MCF 10A (cell line): ENCODE data around the gene GUCY1A2. TPM values are rescaled to one million over a fixed set of nuclear protein-coding genes. Genes with fewer than 3 reads are reported as not detected.

Experiments used
- BruUV-seq: library from RNA; stranded (reverse); fragments of 400-500 nt; replicated peaks from 2 replicates; lab custom pipeline; 2021; lab: Mats Ljungman, UMichigan
- CTCF ChIA-PET: fragments of 300-600 bp; sonication (Branson Sonifier 250); formaldehyde crosslinking; extraction: SDS; loops from one replicate; lab custom pipeline; 2021; ENCODE audit warnings: antibody characterized with exemption, inconsistent platforms; lab: Yijun Ruan, JAX
- POLR2A ChIA-PET: fragments of 300-600, 350-650 bp; sonication (Branson Sonifier 250); formaldehyde crosslinking; extraction: SDS; loops from one replicate; lab custom pipeline; 2020; ENCODE audit warnings: antibody characterized with exemption, inconsistent platforms; lab: Yijun Ruan, JAX
- DNase-seq: peaks from one replicate; pipeline ENCODE4 v3.0.0-alpha.2; 2018; ENCODE audit not compliant: unreplicated experiment
- H3K27ac Mint-ChIP-seq: one replicate; pipeline ENCODE4 v1.8.0; 2022; ENCODE audit warnings: mild to moderate bottlenecking, low read depth, mixed read lengths; ENCODE audit not compliant: unreplicated experiment
- H3K27me3 Mint-ChIP-seq: one replicate; pipeline ENCODE4 v1.8.0; 2022; ENCODE audit warnings: mixed read lengths; ENCODE audit not compliant: insufficient read depth, unreplicated experiment
- H3K36me3 Mint-ChIP-seq: one replicate; pipeline ENCODE4 v1.8.0; 2022; ENCODE audit warnings: mild to moderate bottlenecking, moderate library complexity, mixed read lengths; ENCODE audit not compliant: insufficient read depth, unreplicated experiment
- H3K4me1 Mint-ChIP-seq: one replicate; pipeline ENCODE4 v1.8.0; 2022; ENCODE audit warnings: mixed read lengths; ENCODE audit not compliant: insufficient read depth, unreplicated experiment
- H3K4me3 Mint-ChIP-seq: one replicate; pipeline ENCODE4 v1.8.0; 2022; ENCODE audit warnings: mild to moderate bottlenecking, moderate library complexity, mixed read lengths; ENCODE audit not compliant: unreplicated experiment
- H3K9me3 Mint-ChIP-seq: one replicate; pipeline ENCODE4 v1.8.0; 2022; ENCODE audit warnings: mixed read lengths; ENCODE audit not compliant: unreplicated experiment
- intact Hi-C: fragments of 100-400 bp; cut with micrococcal nuclease; formaldehyde crosslinking; loops from 2 replicates; pipeline ENCODE4 v1.14.1; 2022
- total RNA-seq: library from RNA; stranded (reverse); gene quantifications from 2 replicates; pipeline ENCODE4 v1.2.3, GENCODE V29; 2022
- TF ChIP-seq, protein P1 (sequence below): fragments of 200-600 bp; IDR thresholded peaks from one replicate; pipeline ENCODE4 v1.8.0; 2022; ENCODE audit warnings: antibody characterized with exemption, mild to moderate bottlenecking; ENCODE audit not compliant: unreplicated experiment

The GUCY1A2 gene
- total RNA-seq, 1 experiment from 2014 or later: 0.09 TPM

- BruUV-seq: no TSS peak
- Mint-ChIP-seq H3K27ac (no peak overlapping the region), H3K27me3 (no peaks in the 10 kb centered on the region), H3K4me1 (peaks cover 21% of the 10 kb centered on the region), H3K4me3 (no peak overlapping the region), H3K36me3 (no peaks in the 10 kb centered on the region), H3K9me3 (no peaks in the 10 kb centered on the region)
- TF ChIP-seq, protein P1, sequence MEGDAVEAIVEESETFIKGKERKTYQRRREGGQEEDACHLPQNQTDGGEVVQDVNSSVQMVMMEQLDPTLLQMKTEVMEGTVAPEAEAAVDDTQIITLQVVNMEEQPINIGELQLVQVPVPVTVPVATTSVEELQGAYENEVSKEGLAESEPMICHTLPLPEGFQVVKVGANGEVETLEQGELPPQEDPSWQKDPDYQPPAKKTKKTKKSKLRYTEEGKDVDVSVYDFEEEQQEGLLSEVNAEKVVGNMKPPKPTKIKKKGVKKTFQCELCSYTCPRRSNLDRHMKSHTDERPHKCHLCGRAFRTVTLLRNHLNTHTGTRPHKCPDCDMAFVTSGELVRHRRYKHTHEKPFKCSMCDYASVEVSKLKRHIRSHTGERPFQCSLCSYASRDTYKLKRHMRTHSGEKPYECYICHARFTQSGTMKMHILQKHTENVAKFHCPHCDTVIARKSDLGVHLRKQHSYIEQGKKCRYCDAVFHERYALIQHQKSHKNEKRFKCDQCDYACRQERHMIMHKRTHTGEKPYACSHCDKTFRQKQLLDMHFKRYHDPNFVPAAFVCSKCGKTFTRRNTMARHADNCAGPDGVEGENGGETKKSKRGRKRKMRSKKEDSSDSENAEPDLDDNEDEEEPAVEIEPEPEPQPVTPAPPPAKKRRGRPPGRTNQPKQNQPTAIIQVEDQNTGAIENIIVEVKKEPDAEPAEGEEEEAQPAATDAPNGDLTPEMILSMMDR: no peak
- ChIA-PET POLR2A (no interaction called here), CTCF (no interaction called here)
- intact Hi-C loops: no loop called here
- peak; percentile 9 for DNase-seq
These were observed 393.9 kb downstream of the GUCY1A2 start for GRCh38 chr11:106624377-106624776.
